Thymus (tissue), 11 donors: ENCODE results near the gene MAMLD1. TPM values are rescaled to one million over a fixed set of nuclear protein-coding genes. Genes with fewer than 3 reads are reported as not detected.

Experiments
- DNase-seq, 9 donors: peaks; one replicate each; pipeline ENCODE4 v3.0.0-alpha.2; 2013; ENCODE audit warnings: low spot score in 9 of 9, low read depth in 6 of 9, missing footprints in 1 of 9
- H3K27ac ChIP-seq, 2 donors: one replicate each; pipeline ENCODE4 v1.5.1; 2013; ENCODE audit warnings: control low read depth in 1 of 2, low read depth in 1 of 2, low read length in 1 of 2, mild to moderate bottlenecking in 1 of 2, moderate library complexity in 1 of 2
- H3K27me3 ChIP-seq, 2 donors: one replicate each; pipeline ENCODE4 v1.5.1; 2013; ENCODE audit warnings: low read length in 1 of 2; ENCODE audit not compliant: control insufficient read depth in 2 of 2, insufficient read depth in 1 of 2
- H3K36me3 ChIP-seq, 2 donors: one replicate each; pipeline ENCODE4 v1.5.1; 2013; ENCODE audit warnings: low read length in 1 of 2, mild to moderate bottlenecking in 1 of 2, moderate library complexity in 1 of 2; ENCODE audit not compliant: control insufficient read depth in 2 of 2, insufficient read depth in 2 of 2
- H3K4me1 ChIP-seq, 2 donors: one replicate each; pipeline ENCODE4 v1.5.1; 2013; ENCODE audit warnings: low read length in 2 of 2; ENCODE audit not compliant: control insufficient read depth in 2 of 2, insufficient read depth in 2 of 2
- H3K4me3 ChIP-seq, 2 donors: one replicate each; pipeline ENCODE4 v1.5.1; 2013; ENCODE audit warnings: low read length in 2 of 2, control low read depth in 1 of 2, mild to moderate bottlenecking in 1 of 2
- H3K9me3 ChIP-seq, 2 donors: one replicate each; pipeline ENCODE4 v1.5.1; 2013; ENCODE audit warnings: low read length in 1 of 2, mild to moderate bottlenecking in 1 of 2; ENCODE audit not compliant: control insufficient read depth in 2 of 2, insufficient read depth in 1 of 2
- WGBS: extraction: QIAGEN DNeasy Blood & Tissue Kit; methylation state at CpG from one replicate; pipeline ENCODE4 v1.1.7; 2013; 5-methylcytosine and 5-hydroxymethylcytosine counted together
- polyA plus RNA-seq: library from polyadenylated mRNA; stranded (reverse); fragments of 200-250 nt; gene quantifications from one replicate; pipeline ENCODE4 v1.2.3, GENCODE V29; 2013
- total RNA-seq: library from RNA; stranded (reverse); fragments of 120-200 nt; gene quantifications from one replicate; pipeline ENCODE4 v1.2.4, GENCODE V29; 2013
- donor health status: healthy.

Gene MAMLD1
- total and polyA plus RNA-seq, 2 donors: 0.42 to 0.96 TPM

- Histone ChIP-seq H3K4me1 (no peaks in the 10 kb centered on the region), H3K4me3 (no peak overlapping the region), H3K27ac (no peak overlapping the region), H3K9me3 (no peaks in the 10 kb centered on the region), H3K36me3 (no peaks in the 10 kb centered on the region), H3K27me3 (no peaks in the 10 kb centered on the region)
- DNase-seq: no peak
- 77% methylated on average over 5 of the region's 5 CpGs for WGBS
These were observed 124.4 kb downstream of the MAMLD1 start for GRCh38 chrX:150487369-150488094.

- Histone ChIP-seq H3K36me3 (no peaks in the 10 kb centered on the region), H3K27me3 (no peaks in the 10 kb centered on the region), H3K9me3 (no peaks in the 10 kb centered on the region), H3K27ac (no peak overlapping the region), H3K4me3 (no peak overlapping the region), H3K4me1 (no peaks in the 10 kb centered on the region)
- DNase-seq: no peak
- 89% methylated on average over 6 of the region's 6 CpGs for WGBS
These were observed 126.4 kb downstream of the MAMLD1 start for GRCh38 chrX:150489359-150490015.

GRCh38 chrX:150495496-150495895 is 132.4 kb downstream of the MAMLD1 start:
- no peaks in the 10 kb centered on the region for H3K36me3 ChIP-seq
- no peak overlapping the region for H3K27ac ChIP-seq
- WGBS: 94% methylated on average over 4 of the region's 4 CpGs
- no peak for DNase-seq
- H3K9me3 ChIP-seq: no peaks in the 10 kb centered on the region
- H3K27me3 ChIP-seq: no peaks in the 10 kb centered on the region
- no peak overlapping the region for H3K4me3 ChIP-seq
- H3K4me1 ChIP-seq: no peaks in the 10 kb centered on the region

- Histone ChIP-seq H3K4me3 (no peak overlapping the region), H3K27ac (no peak overlapping the region), H3K4me1 (no peaks in the 10 kb centered on the region), H3K9me3 (no peaks in the 10 kb centered on the region), H3K36me3 (no peaks in the 10 kb centered on the region), H3K27me3 (no peaks in the 10 kb centered on the region)
- WGBS: 95% methylated on average over 3 of the region's 3 CpGs
- no peak for DNase-seq
These were observed 136.1 kb downstream of the MAMLD1 start for GRCh38 chrX:150499240-150499639.

GRCh38 chrX:150502091-150502490 is 139.0 kb downstream of the MAMLD1 start:
- no peaks in the 10 kb centered on the region for H3K4me1 ChIP-seq
- no peaks in the 10 kb centered on the region for H3K9me3 ChIP-seq
- no peak overlapping the region for H3K4me3 ChIP-seq
- WGBS: 96% methylated on average over 3 of the region's 3 CpGs
- H3K27me3 ChIP-seq: no peaks in the 10 kb centered on the region
- no peak overlapping the region for H3K27ac ChIP-seq
- DNase-seq: no peak
- no peaks in the 10 kb centered on the region for H3K36me3 ChIP-seq

GRCh38 chrX:150502979-150503897 is 140.1 kb downstream of the MAMLD1 start:
- no peaks in the 10 kb centered on the region for H3K36me3 ChIP-seq
- H3K27ac ChIP-seq: no peak overlapping the region
- WGBS: 93% methylated on average over 19 of the region's 19 CpGs
- no peak overlapping the region for H3K4me3 ChIP-seq
- no peak for DNase-seq
- no peaks in the 10 kb centered on the region for H3K9me3 ChIP-seq
- H3K27me3 ChIP-seq: no peaks in the 10 kb centered on the region
- no peaks in the 10 kb centered on the region for H3K4me1 ChIP-seq

- no peak overlapping the region for H3K4me3 ChIP-seq
- no peak overlapping the region for H3K27ac ChIP-seq
- WGBS: 96% methylated on average over 5 of the region's 5 CpGs
- H3K27me3 ChIP-seq: no peaks in the 10 kb centered on the region
- no peaks in the 10 kb centered on the region for H3K9me3 ChIP-seq
- DNase-seq: no peak
- H3K36me3 ChIP-seq: no peaks in the 10 kb centered on the region
- H3K4me1 ChIP-seq: no peaks in the 10 kb centered on the region
These were observed 140.7 kb downstream of the MAMLD1 start for GRCh38 chrX:150503898-150504219.

GRCh38 chrX:150504397-150505182 is 141.5 kb downstream of the MAMLD1 start:
- Histone ChIP-seq H3K27me3 (no peaks in the 10 kb centered on the region), H3K4me1 (no peaks in the 10 kb centered on the region), H3K4me3 (no peak overlapping the region), H3K36me3 (no peaks in the 10 kb centered on the region), H3K27ac (no peak overlapping the region), H3K9me3 (no peaks in the 10 kb centered on the region)
- 97% methylated on average over 9 of the region's 9 CpGs for WGBS
- DNase-seq: no peak
